Measurements from ENCODE around the gene PRDX3. TPM values are rescaled to one million over a fixed set of nuclear protein-coding genes. Genes with fewer than 3 reads are reported as not detected.

Gene PRDX3
- total RNA-seq, 2 experiments from 2014 or later = 156 to 175 TPM

GRCh38 chr10:119190954-119191785 is 12.6 kb upstream of the PRDX3 start:
- H4K20me1 ChIP-seq (ENCODE audit: insufficient read depth, low read length) = no peaks in the 10 kb centered on the region
- H3K36me3 ChIP-seq (ENCODE audit: insufficient read depth, low read length) = no peaks in the 10 kb centered on the region
- intact Hi-C loops (cut with micrococcal nuclease; ENCODE audit: unreplicated experiment) = no loop called here
- no peaks in the 10 kb centered on the region for H3K4me1 ChIP-seq (ENCODE audit: insufficient read depth, low read length, poor library complexity, severe bottlenecking)
- no peak overlapping the region for H2AFZ ChIP-seq (ENCODE audit: low read length)
- H3K9me3 ChIP-seq (ENCODE audit: low read length) = no peaks in the 10 kb centered on the region
- H3K79me2 ChIP-seq (ENCODE audit: insufficient read depth, low read depth, low read length) = no peaks in the 10 kb centered on the region
- no peak overlapping the region for H3K4me2 ChIP-seq (ENCODE audit: low read length)
- ChIA-PET CTCF (ENCODE audit: unreplicated experiment) (interaction anchor here (1.5 kb wide), 1 partner anchor 8 kb away, joined by 5 read pairs; no protein-coding TSS in a partner anchor), POLR2A (interaction anchor here (0.6 to 2.0 kb wide), 3 partner anchors 8 to 59 kb away, joined by 3 to 8 read pairs (median 5); no protein-coding TSS in a partner anchor)
- H3K9me2 ChIP-seq (ENCODE audit: insufficient read depth, low read length) = no peaks in the 10 kb centered on the region
- no peak overlapping the region for H3K27ac ChIP-seq (ENCODE audit: low read depth, low read length, poor library complexity, severe bottlenecking)
- no peak overlapping the region for H3K4me3 ChIP-seq (ENCODE audit: low read depth, low read length, poor library complexity, severe bottlenecking)
- DNase-seq (ENCODE audit: low spot score) = no peak
- BruUV-seq (replicated peaks) = no TSS peak
- TF ChIP-seq CTCF (conservative IDR thresholded peaks at IDR 0.05; ENCODE audit: low read length) (no peak), EZH2phosphoT487 (IDR thresholded peaks at IDR 0.05; ENCODE audit: borderline replicate concordance, low read depth, low read length) (no peak)

DNA sequence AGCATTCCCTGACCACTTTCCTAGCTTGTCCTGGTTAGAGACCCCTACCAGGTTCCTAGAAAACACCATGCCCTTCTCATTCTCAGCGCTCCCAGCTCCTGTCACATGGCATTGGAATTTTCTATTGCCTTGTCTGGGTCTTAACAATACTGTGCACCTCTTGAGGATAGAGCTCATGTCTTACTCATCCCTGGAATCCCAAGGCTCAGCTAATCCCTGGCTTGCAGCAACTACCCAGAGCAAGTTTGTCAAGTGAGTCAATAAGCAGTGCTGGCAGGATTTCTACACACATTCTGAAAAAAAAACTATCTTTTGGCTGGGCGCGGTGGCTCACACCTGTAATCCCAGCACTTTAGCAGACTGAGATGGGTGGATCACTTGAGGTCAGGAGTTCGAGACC is 11.7 kb upstream of the PRDX3 start:
- Histone ChIP-seq H3K4me2 (ENCODE audit: low read length) (no peak overlapping the region), H4K20me1 (ENCODE audit: insufficient read depth, low read length) (no peaks in the 10 kb centered on the region), H3K9me2 (ENCODE audit: insufficient read depth, low read length) (no peaks in the 10 kb centered on the region), H2AFZ (ENCODE audit: low read length) (no peak overlapping the region), H3K36me3 (ENCODE audit: insufficient read depth, low read length) (no peaks in the 10 kb centered on the region), H3K79me2 (ENCODE audit: insufficient read depth, low read depth, low read length) (no peaks in the 10 kb centered on the region), H3K4me3 (ENCODE audit: low read depth, low read length, poor library complexity, severe bottlenecking) (no peak overlapping the region), H3K9me3 (ENCODE audit: low read length) (no peaks in the 10 kb centered on the region), H3K4me1 (ENCODE audit: insufficient read depth, low read length, poor library complexity, severe bottlenecking) (no peaks in the 10 kb centered on the region), H3K27ac (ENCODE audit: low read depth, low read length, poor library complexity, severe bottlenecking) (no peak overlapping the region)
- no TSS peak for BruUV-seq (replicated peaks)
- CTCF ChIA-PET (ENCODE audit: unreplicated experiment) = interaction anchor here (1.5 kb wide), 1 partner anchor 9 kb away, joined by 5 read pairs; no protein-coding TSS in a partner anchor
- no peak for DNase-seq (ENCODE audit: low spot score)
- POLR2A ChIA-PET = interaction anchor here (0.6 to 2.0 kb wide), 7 partner anchors 8 to 383 kb away, joined by 3 to 8 read pairs (median 3); no protein-coding TSS in a partner anchor
- intact Hi-C loops (cut with micrococcal nuclease; ENCODE audit: unreplicated experiment) = no loop called here
- TF ChIP-seq CTCF (conservative IDR thresholded peaks at IDR 0.05; ENCODE audit: low read length) (no peak), EZH2phosphoT487 (IDR thresholded peaks at IDR 0.05; ENCODE audit: borderline replicate concordance, low read depth, low read length) (no peak)
